Body of pancreas (tissue), 4 donors: Measurements from ENCODE around the gene ZNF275. TPM values are rescaled to one million over a fixed set of nuclear protein-coding genes. Genes with fewer than 3 reads are reported as not detected.
A peak's percentile ranks its signal among the peaks of the same experiment; 100 is the strongest.
"Not testable (repeated sequence)": the region's sequence is repeated elsewhere in the genome, so short reads cannot be mapped to it uniquely, and the experiment has no call there.

Experiments
- ATAC-seq: fragments of 150-250 bp; one replicate; pipeline ENCODE4 v1.9.1; 2016
- DNase-seq, 4 donors: peaks; one replicate each; pipeline ENCODE4 v3.0.0-alpha.2; 2019
- H3K27ac ChIP-seq, 4 donors: fragments of 200-600 bp; sonication (generic); 1 replicate in 3 of 4; 2 replicates in 1 of 4; pipeline versions ENCODE4 v1.5.1 to v1.6.1; 2016 to 2019; ENCODE audit warnings: mild to moderate bottlenecking in 1 of 4, mixed read lengths in 1 of 4, moderate library complexity in 1 of 4
- H3K27me3 ChIP-seq, 2 donors: fragments of 200-600 bp; sonication (generic); one replicate each; pipeline ENCODE4 v1.6.0; 2016; ENCODE audit warnings: mild to moderate bottlenecking in 1 of 2
- H3K36me3 ChIP-seq, 2 donors: fragments of 200-600 bp; sonication (generic); replicated peaks in 1 of 2; 2 replicates each; pipeline ENCODE4 v1.5.1; 2016; ENCODE audit warnings: low read depth in 2 of 2; ENCODE audit not compliant: insufficient read depth in 1 of 2
- H3K4me1 ChIP-seq: fragments of 200-600 bp; sonication (generic); one replicate; pipeline ENCODE4 v1.6.0; 2016
- H3K4me3 ChIP-seq, 2 donors: fragments of 200-600 bp; sonication (generic); 1 replicate in 1 of 2; 2 replicates in 1 of 2; pipeline ENCODE4 v1.5.1; 2016 to 2019
- H3K9me3 ChIP-seq, 3 donors: fragments of 200-600 bp; sonication (generic); 1 replicate in 2 of 3; 2 replicates in 1 of 3; pipeline ENCODE4 v1.5.1; 2016
- POLR2A ChIP-seq, 3 donors: fragments of 450-650 bp; IDR thresholded peaks; one replicate each; pipeline ENCODE4 v1.6.1; 2016; ENCODE audit warnings: antibody characterized with exemption in 3 of 3, mild to moderate bottlenecking in 2 of 3
- WGBS, 2 donors: methylation state at CpG; one replicate each; pipeline ENCODE4 v1.1.5; 2017; 5-methylcytosine and 5-hydroxymethylcytosine counted together
- intact Hi-C: fragments of 100-400 bp; cut with DNase I; formaldehyde crosslinking; loops from one replicate; pipeline ENCODE4 v1.15.1; 2023
- total RNA-seq, 2 donors: library from RNA; depleted of rRNA; stranded (reverse); fragments of >200 nt; gene quantifications; one replicate each; pipeline ENCODE4 v1.1.0, GENCODE V29; 2016
- TF ChIP-seq, protein P1 (sequence below), 7 experiments: fragments of 450-650 bp in 4 of 7; fragments of 200-600 bp in 3 of 7; sonication (generic) in 3 of 7; IDR thresholded peaks; one replicate each; pipeline ENCODE4 v1.5.1; 2016 to 2019; ENCODE audit warnings: antibody characterized with exemption in 7 of 7

ZNF275 gene
- total RNA-seq = 10 to 100 TPM in 1 of 2 donors, 1 to 10 TPM in 1; 8.0 to 12.2 TPM

DNA sequence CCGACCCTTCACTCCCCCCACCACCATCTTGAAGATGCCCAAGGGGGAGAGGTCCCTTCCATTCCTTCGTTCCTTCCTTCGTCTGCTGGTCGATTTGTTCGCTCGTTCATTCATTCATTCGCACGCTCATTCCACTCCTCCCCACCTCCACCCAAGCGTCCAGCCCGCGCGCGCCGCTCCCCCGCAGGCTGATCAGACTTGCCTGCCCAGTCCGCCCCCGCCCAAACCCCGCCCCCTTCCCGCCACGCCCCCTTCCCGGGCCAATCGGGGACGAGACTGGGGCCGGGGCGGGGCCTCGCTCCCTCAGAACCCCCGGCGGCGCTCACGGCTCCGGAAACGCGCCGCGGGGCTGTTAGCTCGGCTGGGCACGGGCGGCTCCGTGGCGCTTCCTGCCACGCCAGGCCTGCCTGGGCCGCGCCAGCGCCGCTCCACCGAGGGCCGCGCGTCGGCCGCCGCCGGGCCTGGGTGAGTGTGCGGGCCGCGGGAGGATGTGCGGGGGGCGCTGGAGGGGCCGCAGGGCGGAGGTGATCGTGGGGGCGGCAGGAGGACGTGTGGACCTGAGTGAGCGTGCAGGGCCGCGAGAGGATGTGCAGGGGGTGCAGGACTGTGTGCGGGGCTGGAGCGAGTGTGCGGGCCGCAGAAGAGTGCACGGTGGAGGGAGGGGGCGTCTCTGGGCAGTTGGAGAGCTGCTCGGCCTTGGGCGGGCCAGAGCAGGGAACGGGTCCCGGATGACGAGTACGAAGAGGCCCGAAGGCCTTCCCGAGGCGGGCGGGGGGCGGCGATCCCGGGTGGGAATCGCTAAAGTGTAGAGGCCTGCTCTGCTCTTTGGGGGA is at the start of gene ZNF275:
Gene ZNF275, plus strand, starts transcription at position 333 of the 833 bp plus-strand sequence. CDS start 2,527 bp downstream, outside the sequence.
- Histone ChIP-seq H3K4me1 (peaks cover 9% of the 10 kb centered on the region), H3K36me3 (no peaks in the 10 kb centered on the region), H3K9me3 (no peaks in the 10 kb centered on the region), H3K27me3 (no peaks in the 10 kb centered on the region), H3K27ac (peak within 1 kb of the TSS in 3 of 4 donors; percentile 64 to 76 (median 73)), H3K4me3 (peak within 1 kb of the TSS; percentile 7 to 65)
- intact Hi-C loops = no loop called here
- peak; percentile 78 to 84 (median 81) for DNase-seq
- peak; percentile 98 for ATAC-seq
- peak; percentile 25 to 63 (median 35) for TF ChIP-seq POLR2A (IDR thresholded peaks at IDR 0.05)
- TF ChIP-seq, protein P1, sequence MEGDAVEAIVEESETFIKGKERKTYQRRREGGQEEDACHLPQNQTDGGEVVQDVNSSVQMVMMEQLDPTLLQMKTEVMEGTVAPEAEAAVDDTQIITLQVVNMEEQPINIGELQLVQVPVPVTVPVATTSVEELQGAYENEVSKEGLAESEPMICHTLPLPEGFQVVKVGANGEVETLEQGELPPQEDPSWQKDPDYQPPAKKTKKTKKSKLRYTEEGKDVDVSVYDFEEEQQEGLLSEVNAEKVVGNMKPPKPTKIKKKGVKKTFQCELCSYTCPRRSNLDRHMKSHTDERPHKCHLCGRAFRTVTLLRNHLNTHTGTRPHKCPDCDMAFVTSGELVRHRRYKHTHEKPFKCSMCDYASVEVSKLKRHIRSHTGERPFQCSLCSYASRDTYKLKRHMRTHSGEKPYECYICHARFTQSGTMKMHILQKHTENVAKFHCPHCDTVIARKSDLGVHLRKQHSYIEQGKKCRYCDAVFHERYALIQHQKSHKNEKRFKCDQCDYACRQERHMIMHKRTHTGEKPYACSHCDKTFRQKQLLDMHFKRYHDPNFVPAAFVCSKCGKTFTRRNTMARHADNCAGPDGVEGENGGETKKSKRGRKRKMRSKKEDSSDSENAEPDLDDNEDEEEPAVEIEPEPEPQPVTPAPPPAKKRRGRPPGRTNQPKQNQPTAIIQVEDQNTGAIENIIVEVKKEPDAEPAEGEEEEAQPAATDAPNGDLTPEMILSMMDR (IDR thresholded peaks at IDR 0.05) = no peak
- WGBS, 2 donors = 0% methylated on average over 26 to 66 of the region's 86 CpGs

GRCh38 chrX:153285678-153286077 is 48.3 kb upstream of the ZNF275 start:
- H3K36me3 ChIP-seq, H3K4me3 ChIP-seq, H3K27ac ChIP-seq, H3K4me1 ChIP-seq, H3K27me3 ChIP-seq, DNase-seq, ATAC-seq, H3K9me3 ChIP-seq, intact Hi-C loops: not testable (repeated sequence)
- WGBS, 2 donors = no CpG with 5 or more reads among the region's 8 CpGs

DNA sequence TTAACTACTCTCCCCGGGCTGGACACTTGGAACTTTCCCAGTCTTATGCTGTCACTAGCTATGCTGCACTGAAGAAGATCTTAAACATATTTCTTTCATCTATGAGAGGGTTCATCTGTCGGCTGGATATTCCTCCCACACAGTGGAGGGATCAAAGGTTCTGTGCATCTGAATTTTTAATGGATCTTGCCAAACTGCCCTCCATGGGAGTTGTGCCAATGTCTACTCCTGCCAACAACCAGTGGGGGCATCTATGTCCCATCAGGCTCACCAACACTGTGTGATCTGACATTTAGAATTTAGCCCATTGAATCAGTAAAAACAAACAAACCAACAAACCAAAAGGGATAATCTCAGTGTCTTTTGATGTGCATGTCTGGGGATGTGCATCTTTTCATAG is 45.1 kb upstream of the ZNF275 start:
- H3K4me3 ChIP-seq, H3K4me1 ChIP-seq, H3K27ac ChIP-seq, H3K27me3 ChIP-seq, H3K36me3 ChIP-seq, DNase-seq, ATAC-seq, intact Hi-C loops, H3K9me3 ChIP-seq: not testable (repeated sequence)
- no CpG with 5 or more reads among the region's 2 CpGs for WGBS, 2 donors

DNA sequence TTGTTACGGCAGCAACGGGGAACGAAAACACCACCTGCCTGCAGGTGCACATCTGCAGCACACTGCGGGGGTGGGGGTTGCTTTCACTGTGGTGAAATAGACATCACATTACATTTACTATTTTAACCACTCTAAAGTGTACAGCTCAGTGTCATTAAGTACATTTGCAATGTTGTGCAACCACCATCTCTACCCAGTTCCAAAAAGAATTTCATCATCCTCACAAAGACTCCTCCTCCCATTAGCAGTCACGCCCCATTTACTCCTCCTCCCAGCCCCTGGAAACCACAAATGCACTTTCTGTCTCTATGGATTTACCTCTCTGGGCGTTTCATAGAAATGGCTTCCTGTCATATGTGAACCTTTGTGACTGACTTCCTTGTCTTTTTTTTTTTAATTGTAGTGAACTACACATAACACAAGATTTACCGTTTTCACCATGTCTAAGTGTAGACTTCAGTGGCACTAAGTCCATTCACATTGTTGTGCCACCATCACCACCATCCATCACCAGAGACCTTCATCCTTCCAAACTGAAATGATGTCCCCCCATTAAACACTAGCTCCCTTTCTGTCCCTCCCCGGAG is 40.4 kb upstream of the ZNF275 start:
- H3K4me3 ChIP-seq, ATAC-seq, DNase-seq, H3K4me1 ChIP-seq, H3K9me3 ChIP-seq, intact Hi-C loops, H3K36me3 ChIP-seq, H3K27me3 ChIP-seq, H3K27ac ChIP-seq: not testable (repeated sequence)
- WGBS, 2 donors = 30 to 58% methylated on average over 2 to 4 of the region's 8 CpGs

GRCh38 chrX:153297376-153297775 is 36.6 kb upstream of the ZNF275 start:
- Histone ChIP-seq H3K27ac (no peak overlapping the region), H3K4me1 (no peaks in the 10 kb centered on the region), H3K9me3 (no peaks in the 10 kb centered on the region), H3K36me3 (no peaks in the 10 kb centered on the region), H3K27me3 (no peaks in the 10 kb centered on the region), H3K4me3 (no peak overlapping the region)
- TF ChIP-seq, protein P1 (IDR thresholded peaks at IDR 0.05) = no peak
- TF ChIP-seq POLR2A (IDR thresholded peaks at IDR 0.05) = no peak
- 63 to 88% methylated on average over 1 of the region's 1 CpG for WGBS, 2 donors
- no peak for ATAC-seq
- DNase-seq = no peak
- intact Hi-C loops = no loop called here

GRCh38 chrX:153299855-153300254 is 34.1 kb upstream of the ZNF275 start:
- intact Hi-C loops = no loop called here
- Histone ChIP-seq H3K9me3 (no peaks in the 10 kb centered on the region), H3K27ac (no peak overlapping the region), H3K4me3 (no peak overlapping the region), H3K27me3 (no peaks in the 10 kb centered on the region), H3K36me3 (no peaks in the 10 kb centered on the region), H3K4me1 (no peaks in the 10 kb centered on the region)
- no peak for TF ChIP-seq POLR2A (IDR thresholded peaks at IDR 0.05)
- TF ChIP-seq, protein P1 (IDR thresholded peaks at IDR 0.05) = no peak
- DNase-seq (no peak), ATAC-seq (no peak)
- WGBS, 2 donors = 59 to 72% methylated on average over 3 to 5 of the region's 5 CpGs
